ENCODE measurements around the gene GPR137B.

DNA sequence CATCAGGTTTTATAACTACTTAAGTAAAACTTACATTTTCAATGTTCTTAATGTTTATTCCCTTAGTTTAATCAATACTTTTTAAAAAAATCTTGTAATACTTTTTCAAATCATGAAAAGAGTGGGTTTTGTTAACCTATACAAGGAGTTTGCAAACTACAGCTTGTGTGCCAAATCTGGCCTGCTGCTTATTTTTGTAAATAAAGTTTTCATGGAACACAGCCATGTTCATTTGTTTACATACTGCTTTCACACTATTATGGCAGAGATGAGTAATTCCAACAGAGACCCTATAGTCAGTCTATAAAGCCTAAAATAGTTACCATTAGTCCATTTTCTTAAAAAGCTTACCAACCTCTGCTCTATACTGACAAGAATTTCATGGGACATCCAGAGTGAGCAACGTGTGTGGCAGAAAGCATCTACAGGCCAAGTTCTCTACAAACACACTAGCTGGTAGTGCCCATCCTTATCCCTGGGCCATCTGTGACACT lies 96.8 kb downstream of the GPR137B start:
- TF ChIP-seq, protein P1, sequence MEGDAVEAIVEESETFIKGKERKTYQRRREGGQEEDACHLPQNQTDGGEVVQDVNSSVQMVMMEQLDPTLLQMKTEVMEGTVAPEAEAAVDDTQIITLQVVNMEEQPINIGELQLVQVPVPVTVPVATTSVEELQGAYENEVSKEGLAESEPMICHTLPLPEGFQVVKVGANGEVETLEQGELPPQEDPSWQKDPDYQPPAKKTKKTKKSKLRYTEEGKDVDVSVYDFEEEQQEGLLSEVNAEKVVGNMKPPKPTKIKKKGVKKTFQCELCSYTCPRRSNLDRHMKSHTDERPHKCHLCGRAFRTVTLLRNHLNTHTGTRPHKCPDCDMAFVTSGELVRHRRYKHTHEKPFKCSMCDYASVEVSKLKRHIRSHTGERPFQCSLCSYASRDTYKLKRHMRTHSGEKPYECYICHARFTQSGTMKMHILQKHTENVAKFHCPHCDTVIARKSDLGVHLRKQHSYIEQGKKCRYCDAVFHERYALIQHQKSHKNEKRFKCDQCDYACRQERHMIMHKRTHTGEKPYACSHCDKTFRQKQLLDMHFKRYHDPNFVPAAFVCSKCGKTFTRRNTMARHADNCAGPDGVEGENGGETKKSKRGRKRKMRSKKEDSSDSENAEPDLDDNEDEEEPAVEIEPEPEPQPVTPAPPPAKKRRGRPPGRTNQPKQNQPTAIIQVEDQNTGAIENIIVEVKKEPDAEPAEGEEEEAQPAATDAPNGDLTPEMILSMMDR (IDR thresholded peaks at IDR 0.05) = no peak
- no peak for TF ChIP-seq ZFX (IDR thresholded peaks at IDR 0.05; ENCODE audit: borderline replicate concordance)
